Measurements from ENCODE around the gene TSHZ3.

DNA sequence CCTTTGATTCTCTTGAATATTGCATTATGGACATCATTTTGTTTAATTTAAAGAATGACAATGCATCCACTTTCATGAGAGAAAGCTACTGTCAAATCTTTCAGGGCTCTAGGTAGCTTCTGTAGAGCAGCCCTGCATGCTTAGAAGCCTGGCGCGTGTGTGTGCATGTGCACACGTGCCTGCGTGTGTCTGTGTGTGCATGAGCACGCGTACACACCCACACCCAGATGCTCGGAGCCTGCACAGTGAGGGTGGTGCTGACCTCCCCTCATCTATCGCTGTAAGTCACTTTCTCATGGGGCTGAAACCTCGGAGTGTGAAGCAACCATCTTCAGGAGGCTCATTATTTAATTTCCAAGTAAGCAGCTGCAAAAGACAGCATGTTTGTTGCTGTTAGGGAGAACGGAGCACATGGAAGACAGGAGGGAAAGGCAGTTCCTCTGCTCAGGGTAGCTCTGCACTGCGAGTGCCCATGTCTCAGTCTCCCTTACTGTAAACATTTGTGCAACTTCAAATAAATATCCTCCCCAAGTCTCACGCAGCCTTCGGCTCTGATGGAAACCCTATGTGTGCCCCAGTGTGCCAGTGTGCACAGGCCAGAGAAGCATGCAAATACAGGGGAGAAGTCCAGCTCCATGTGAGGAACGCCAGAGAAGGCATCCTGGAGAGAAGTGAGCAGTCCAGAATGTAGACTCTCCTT, 22.8 kb downstream of the TSHZ3 start:
- TF ChIP-seq, protein P1, sequence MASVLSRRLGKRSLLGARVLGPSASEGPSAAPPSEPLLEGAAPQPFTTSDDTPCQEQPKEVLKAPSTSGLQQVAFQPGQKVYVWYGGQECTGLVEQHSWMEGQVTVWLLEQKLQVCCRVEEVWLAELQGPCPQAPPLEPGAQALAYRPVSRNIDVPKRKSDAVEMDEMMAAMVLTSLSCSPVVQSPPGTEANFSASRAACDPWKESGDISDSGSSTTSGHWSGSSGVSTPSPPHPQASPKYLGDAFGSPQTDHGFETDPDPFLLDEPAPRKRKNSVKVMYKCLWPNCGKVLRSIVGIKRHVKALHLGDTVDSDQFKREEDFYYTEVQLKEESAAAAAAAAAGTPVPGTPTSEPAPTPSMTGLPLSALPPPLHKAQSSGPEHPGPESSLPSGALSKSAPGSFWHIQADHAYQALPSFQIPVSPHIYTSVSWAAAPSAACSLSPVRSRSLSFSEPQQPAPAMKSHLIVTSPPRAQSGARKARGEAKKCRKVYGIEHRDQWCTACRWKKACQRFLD (CRISPR knock-in tag; IDR thresholded peaks at IDR 0.05), result no peak
- TF ChIP-seq CAMTA2 (CRISPR knock-in tag; conservative IDR thresholded peaks at IDR 0.05), result no peak
- no peak for TF ChIP-seq SIN3A (IDR thresholded peaks at IDR 0.05; ENCODE audit: borderline replicate concordance in 2 of 2, control insufficient read depth in 1 of 2, low read depth in 2 of 2, low read length in 2 of 2)
- no peak for TF ChIP-seq ARID1B (IDR thresholded peaks at IDR 0.05)
- TF ChIP-seq, protein P2, sequence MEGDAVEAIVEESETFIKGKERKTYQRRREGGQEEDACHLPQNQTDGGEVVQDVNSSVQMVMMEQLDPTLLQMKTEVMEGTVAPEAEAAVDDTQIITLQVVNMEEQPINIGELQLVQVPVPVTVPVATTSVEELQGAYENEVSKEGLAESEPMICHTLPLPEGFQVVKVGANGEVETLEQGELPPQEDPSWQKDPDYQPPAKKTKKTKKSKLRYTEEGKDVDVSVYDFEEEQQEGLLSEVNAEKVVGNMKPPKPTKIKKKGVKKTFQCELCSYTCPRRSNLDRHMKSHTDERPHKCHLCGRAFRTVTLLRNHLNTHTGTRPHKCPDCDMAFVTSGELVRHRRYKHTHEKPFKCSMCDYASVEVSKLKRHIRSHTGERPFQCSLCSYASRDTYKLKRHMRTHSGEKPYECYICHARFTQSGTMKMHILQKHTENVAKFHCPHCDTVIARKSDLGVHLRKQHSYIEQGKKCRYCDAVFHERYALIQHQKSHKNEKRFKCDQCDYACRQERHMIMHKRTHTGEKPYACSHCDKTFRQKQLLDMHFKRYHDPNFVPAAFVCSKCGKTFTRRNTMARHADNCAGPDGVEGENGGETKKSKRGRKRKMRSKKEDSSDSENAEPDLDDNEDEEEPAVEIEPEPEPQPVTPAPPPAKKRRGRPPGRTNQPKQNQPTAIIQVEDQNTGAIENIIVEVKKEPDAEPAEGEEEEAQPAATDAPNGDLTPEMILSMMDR (IDR thresholded peaks at IDR 0.05 in 2 of 3, conservative IDR thresholded peaks at IDR 0.05 in 1 of 3; ENCODE audit: insufficient read depth in 2 of 3, low read depth in 1 of 3, low read length in 3 of 3), result no peak
- TF ChIP-seq KLF6 (CRISPR knock-in tag; IDR thresholded peaks at IDR 0.05; ENCODE audit: borderline replicate concordance), result no peak
- no peak for TF ChIP-seq FOXA3 (CRISPR knock-in tag; conservative IDR thresholded peaks at IDR 0.05 in 1 of 2, IDR thresholded peaks at IDR 0.05 in 1 of 2)
- no peak for TF ChIP-seq CBX8 (IDR thresholded peaks at IDR 0.05; ENCODE audit: borderline replicate concordance, extremely low read depth, low read depth, low read length, poor library complexity, severe bottlenecking)
- no peak for TF ChIP-seq POLR2A (conservative IDR thresholded peaks at IDR 0.05)
- no peak for TF ChIP-seq SRF (CRISPR knock-in tag; IDR thresholded peaks at IDR 0.05)
- TF ChIP-seq GTF2A2 (tag; IDR thresholded peaks at IDR 0.05), result no peak
- TF ChIP-seq, protein P3, sequence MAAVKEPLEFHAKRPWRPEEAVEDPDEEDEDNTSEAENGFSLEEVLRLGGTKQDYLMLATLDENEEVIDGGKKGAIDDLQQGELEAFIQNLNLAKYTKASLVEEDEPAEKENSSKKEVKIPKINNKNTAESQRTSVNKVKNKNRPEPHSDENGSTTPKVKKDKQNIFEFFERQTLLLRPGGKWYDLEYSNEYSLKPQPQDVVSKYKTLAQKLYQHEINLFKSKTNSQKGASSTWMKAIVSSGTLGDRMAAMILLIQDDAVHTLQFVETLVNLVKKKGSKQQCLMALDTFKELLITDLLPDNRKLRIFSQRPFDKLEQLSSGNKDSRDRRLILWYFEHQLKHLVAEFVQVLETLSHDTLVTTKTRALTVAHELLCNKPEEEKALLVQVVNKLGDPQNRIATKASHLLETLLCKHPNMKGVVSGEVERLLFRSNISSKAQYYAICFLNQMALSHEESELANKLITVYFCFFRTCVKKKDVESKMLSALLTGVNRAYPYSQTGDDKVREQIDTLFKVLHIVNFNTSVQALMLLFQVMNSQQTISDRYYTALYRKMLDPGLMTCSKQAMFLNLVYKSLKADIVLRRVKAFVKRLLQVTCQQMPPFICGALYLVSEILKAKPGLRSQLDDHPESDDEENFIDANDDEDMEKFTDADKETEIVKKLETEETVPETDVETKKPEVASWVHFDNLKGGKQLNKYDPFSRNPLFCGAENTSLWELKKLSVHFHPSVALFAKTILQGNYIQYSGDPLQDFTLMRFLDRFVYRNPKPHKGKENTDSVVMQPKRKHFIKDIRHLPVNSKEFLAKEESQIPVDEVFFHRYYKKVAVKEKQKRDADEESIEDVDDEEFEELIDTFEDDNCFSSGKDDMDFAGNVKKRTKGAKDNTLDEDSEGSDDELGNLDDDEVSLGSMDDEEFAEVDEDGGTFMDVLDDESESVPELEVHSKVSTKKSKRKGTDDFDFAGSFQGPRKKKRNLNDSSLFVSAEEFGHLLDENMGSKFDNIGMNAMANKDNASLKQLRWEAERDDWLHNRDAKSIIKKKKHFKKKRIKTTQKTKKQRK (IDR thresholded peaks at IDR 0.05; ENCODE audit: borderline replicate concordance, low read depth, low read length), result no peak

Measured in K562 (cell line).